ENCODE results near the gene GOLGA3. TPM values are rescaled to one million over a fixed set of nuclear protein-coding genes. Genes with fewer than 3 reads are reported as not detected.
"Not testable (repeated sequence)": the region's sequence is repeated elsewhere in the genome, so short reads cannot be mapped to it uniquely, and the experiment has no call there.

The GOLGA3 gene
- polyA plus RNA-seq, 1 experiment = 22.6 TPM

GRCh38 chr12:132850291-132850690 lies 21.6 kb upstream of the GOLGA3 start:
- no peak for DNase-seq (ENCODE audit: low read depth, low spot score)
- H3K27me3 ChIP-seq (ENCODE audit: control insufficient read depth, insufficient read depth, low read length) = no peaks in the 10 kb centered on the region
- POLR2A ChIA-PET = no interaction called here
- no peak overlapping the region for H3K27ac ChIP-seq (ENCODE audit: low read depth, low read length)
- no peak for TF ChIP-seq CTCF (IDR thresholded peaks at IDR 0.05; ENCODE audit: low read depth, low read length)
- CTCF ChIA-PET = no interaction called here
- H3K9me3 ChIP-seq (ENCODE audit: control insufficient read depth, insufficient read depth, low read length) = no peaks in the 10 kb centered on the region
- no peak overlapping the region for H3K4me3 ChIP-seq (ENCODE audit: low read depth, low read length)

- DNase-seq (ENCODE audit: low read depth, low spot score) = no peak
- no peaks in the 10 kb centered on the region for H3K9me3 ChIP-seq (ENCODE audit: control insufficient read depth, insufficient read depth, low read length)
- H3K27ac ChIP-seq (ENCODE audit: low read depth, low read length) = no peak overlapping the region
- no peak for TF ChIP-seq CTCF (IDR thresholded peaks at IDR 0.05; ENCODE audit: low read depth, low read length)
- POLR2A ChIA-PET = interaction anchor here (0.5 kb wide), 1 partner anchor 18 kb away, joined by 7 read pairs; no protein-coding TSS in a partner anchor
- no peak overlapping the region for H3K4me3 ChIP-seq (ENCODE audit: low read depth, low read length)
- CTCF ChIA-PET = interaction anchor here (0.5 kb wide), 1 partner anchor 19 kb away, joined by 5 read pairs; no protein-coding TSS in a partner anchor
- no peaks in the 10 kb centered on the region for H3K27me3 ChIP-seq (ENCODE audit: control insufficient read depth, insufficient read depth, low read length)
Observed at GRCh38 chr12:132848521-132848920, 19.9 kb upstream of the GOLGA3 start.

- no peak for TF ChIP-seq CTCF (IDR thresholded peaks at IDR 0.05; ENCODE audit: low read depth, low read length)
- Histone ChIP-seq H3K27me3 (ENCODE audit: control insufficient read depth, insufficient read depth, low read length) (no peaks in the 10 kb centered on the region), H3K9me3 (ENCODE audit: control insufficient read depth, insufficient read depth, low read length) (no peaks in the 10 kb centered on the region), H3K27ac (ENCODE audit: low read depth, low read length) (peak overlapping the region; percentile 31), H3K4me3 (ENCODE audit: low read depth, low read length) (no peak overlapping the region)
- ChIA-PET CTCF (interaction anchor here (0.5 kb wide), 1 partner anchor 18 kb away, joined by 5 read pairs; no protein-coding TSS in a partner anchor), POLR2A (interaction anchor here (1.0 kb wide), 1 partner anchor 9 kb away, joined by 3 read pairs; no protein-coding TSS in a partner anchor)
- no peak for DNase-seq (ENCODE audit: low read depth, low spot score)
Observed at GRCh38 chr12:132847363-132848356, 19.0 kb upstream of the GOLGA3 start.

- H3K27me3 ChIP-seq (ENCODE audit: control insufficient read depth, insufficient read depth, low read length); H3K4me3 ChIP-seq (ENCODE audit: low read depth, low read length); H3K9me3 ChIP-seq (ENCODE audit: control insufficient read depth, insufficient read depth, low read length); H3K27ac ChIP-seq (ENCODE audit: low read depth, low read length); DNase-seq (ENCODE audit: low read depth, low spot score); CTCF ChIA-PET; POLR2A ChIA-PET: not testable (repeated sequence)
Observed at GRCh38 chr12:132844681-132845080, 16.0 kb upstream of the GOLGA3 start.

- ChIA-PET CTCF (no interaction called here), POLR2A (interaction anchor here (0.7 kb wide), 1 partner anchor 8 kb away, joined by 3 read pairs; no protein-coding TSS in a partner anchor)
- TF ChIP-seq CTCF (IDR thresholded peaks at IDR 0.05; ENCODE audit: low read depth, low read length) = no peak
Observed at GRCh38 chr12:132842449-132843045, 13.9 kb upstream of the GOLGA3 start.

More at GRCh38 chr12:132842449-132843045, 13.9 kb upstream of the GOLGA3 start:
- no peak overlapping the region for H3K27ac ChIP-seq (ENCODE audit: low read depth, low read length)
- H3K27me3 ChIP-seq (ENCODE audit: control insufficient read depth, insufficient read depth, low read length) = no peaks in the 10 kb centered on the region
- no peak overlapping the region for H3K4me3 ChIP-seq (ENCODE audit: low read depth, low read length)
- H3K9me3 ChIP-seq (ENCODE audit: control insufficient read depth, insufficient read depth, low read length) = no peaks in the 10 kb centered on the region
- DNase-seq (ENCODE audit: low read depth, low spot score) = no peak
